ENCODE measurements around the gene FAM219A.
"Not testable (repeated sequence)": the region's sequence is repeated elsewhere in the genome, so short reads cannot be mapped to it uniquely, and the experiment has no call there.

The FAM219A gene

GRCh38 chr9:34370970-34371880, 87.1 kb downstream of the FAM219A start:
- TF ChIP-seq CTCF (IDR thresholded peaks at IDR 0.05; ENCODE audit: extremely low read depth, missing control alignments): no peak
- no peak for DNase-seq (ENCODE audit: low spot score)

- no peak for TF ChIP-seq CTCF (IDR thresholded peaks at IDR 0.05; ENCODE audit: extremely low read depth, missing control alignments)
- DNase-seq (ENCODE audit: low spot score): no peak
These were observed 87.9 kb downstream of the FAM219A start for GRCh38 chr9:34370335-34370969.

- TF ChIP-seq CTCF (IDR thresholded peaks at IDR 0.05; ENCODE audit: extremely low read depth, missing control alignments): no peak
These were observed 88.7 kb downstream of the FAM219A start for GRCh38 chr9:34369636-34370035.

GRCh38 chr9:34368796-34369195, 89.6 kb downstream of the FAM219A start:
- DNase-seq (ENCODE audit: low spot score): not testable (repeated sequence)

More at GRCh38 chr9:34369636-34370035, 88.7 kb downstream of the FAM219A start:
- DNase-seq (ENCODE audit: low spot score): no peak

- not testable (repeated sequence) for DNase-seq (ENCODE audit: low spot score)
These were observed 90.5 kb downstream of the FAM219A start for GRCh38 chr9:34367751-34368410.

GRCh38 chr9:34366365-34366764, 92.0 kb downstream of the FAM219A start:
- TF ChIP-seq CTCF (IDR thresholded peaks at IDR 0.05; ENCODE audit: extremely low read depth, missing control alignments): no peak

GRCh38 chr9:34365282-34365681, 93.1 kb downstream of the FAM219A start:
- no peak for DNase-seq (ENCODE audit: low spot score)
- TF ChIP-seq CTCF (IDR thresholded peaks at IDR 0.05; ENCODE audit: extremely low read depth, missing control alignments): no peak

More at GRCh38 chr9:34366365-34366764, 92.0 kb downstream of the FAM219A start:
- no peak for DNase-seq (ENCODE audit: low spot score)

Data from GM20000 (cell line).